Measurements from ENCODE around the gene MKLN1. TPM values are rescaled to one million over a fixed set of nuclear protein-coding genes. Genes with fewer than 3 reads are reported as not detected.

The MKLN1 gene
- total RNA-seq, 1 donor from 2014 or later = 66.3 TPM

DNA sequence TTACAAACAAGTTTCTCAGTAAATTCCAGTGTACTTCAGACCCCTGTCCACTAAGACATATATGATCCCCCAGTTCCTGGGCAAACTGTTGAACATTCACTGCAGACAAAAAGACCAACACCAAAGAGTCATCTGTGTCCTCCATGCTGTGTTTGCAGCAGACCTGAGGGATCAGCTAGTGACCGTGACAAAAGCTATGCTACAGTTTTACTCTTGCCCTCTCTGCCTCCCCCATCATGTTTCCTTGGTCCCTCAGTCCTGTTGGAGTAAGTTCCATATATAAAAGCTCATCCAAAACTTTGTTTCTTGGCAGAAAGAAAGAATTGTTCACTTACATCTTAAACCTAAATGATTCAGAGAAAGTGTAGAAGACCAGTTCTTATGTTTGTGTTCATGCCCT lies 172.7 kb downstream of the MKLN1 start:
- peaks cover 55% of the 10 kb centered on the region for H3K36me3 Mint-ChIP-seq (ENCODE audit: low read depth, unreplicated experiment)

GRCh38 chr7:131501422-131501821 lies 173.7 kb downstream of the MKLN1 start:
- no peaks in the 10 kb centered on the region for H3K9me3 Mint-ChIP-seq (ENCODE audit: unreplicated experiment)
- H3K4me1 Mint-ChIP-seq (ENCODE audit: unreplicated experiment) = peaks cover 73% of the 10 kb centered on the region
- no peak overlapping the region for H3K4me3 Mint-ChIP-seq (ENCODE audit: unreplicated experiment)
- no peak for DNase-seq (ENCODE audit: low spot score)
- no peak for TF ChIP-seq CTCF (IDR thresholded peaks at IDR 0.05; ENCODE audit: unreplicated experiment)
- H3K27ac Mint-ChIP-seq (ENCODE audit: unreplicated experiment) = peak overlapping the region; percentile 90
- H3K36me3 Mint-ChIP-seq (ENCODE audit: low read depth, unreplicated experiment) = peaks cover 61% of the 10 kb centered on the region
- H3K27me3 Mint-ChIP-seq (ENCODE audit: unreplicated experiment) = peaks cover 24% of the 10 kb centered on the region

More for the DNA sequence above, 172.7 kb downstream of the MKLN1 start:
- no peak overlapping the region for H3K4me3 Mint-ChIP-seq (ENCODE audit: unreplicated experiment)
- H3K27me3 Mint-ChIP-seq (ENCODE audit: unreplicated experiment) = peaks cover 24% of the 10 kb centered on the region
- H3K4me1 Mint-ChIP-seq (ENCODE audit: unreplicated experiment) = peaks cover 80% of the 10 kb centered on the region
- no peaks in the 10 kb centered on the region for H3K9me3 Mint-ChIP-seq (ENCODE audit: unreplicated experiment)
- no peak for TF ChIP-seq CTCF (IDR thresholded peaks at IDR 0.05; ENCODE audit: unreplicated experiment)
- H3K27ac Mint-ChIP-seq (ENCODE audit: unreplicated experiment) = peak overlapping the region; percentile 90
- DNase-seq (ENCODE audit: low spot score) = no peak

DNA sequence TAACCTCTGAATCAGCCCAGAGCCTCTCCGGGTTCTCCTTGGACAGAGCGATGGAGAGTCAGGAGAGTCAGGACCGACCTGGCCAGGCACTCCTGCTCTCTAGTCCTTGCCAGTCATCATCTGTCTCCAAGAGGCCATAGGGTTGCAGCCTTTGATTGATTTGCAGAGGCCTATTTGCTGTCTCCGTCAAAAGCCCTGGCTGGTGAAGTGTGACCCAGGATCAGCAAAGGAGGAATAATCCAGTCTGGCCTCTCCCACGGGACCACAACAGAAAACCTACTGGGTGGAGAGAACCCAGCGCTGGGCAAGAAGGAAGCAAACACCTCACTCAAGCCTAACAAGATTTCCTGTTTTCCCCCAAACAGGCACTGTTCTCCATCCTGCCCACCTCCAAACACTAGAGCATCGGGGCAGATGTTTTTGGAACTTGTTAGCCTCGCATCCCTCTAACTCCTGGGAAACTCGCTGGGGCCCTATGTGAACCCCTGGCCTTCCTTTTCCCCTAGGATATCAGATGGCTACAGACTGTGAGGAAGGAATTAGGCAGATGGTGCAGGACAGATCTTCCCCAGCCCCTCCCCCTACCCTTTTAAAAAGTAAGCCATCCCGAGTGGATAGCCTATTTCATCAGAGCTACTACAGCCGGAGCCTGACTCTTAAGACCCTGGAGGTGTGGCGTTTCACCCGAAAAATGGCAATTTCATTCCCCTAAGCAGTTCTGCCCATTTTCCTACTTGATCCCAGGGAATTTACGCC lies 174.4 kb downstream of the MKLN1 start:
- Mint-ChIP-seq H3K27me3 (ENCODE audit: unreplicated experiment) (peaks cover 25% of the 10 kb centered on the region), H3K4me3 (ENCODE audit: unreplicated experiment) (peak overlapping the region; percentile 68), H3K9me3 (ENCODE audit: unreplicated experiment) (no peaks in the 10 kb centered on the region), H3K4me1 (ENCODE audit: unreplicated experiment) (peaks cover 72% of the 10 kb centered on the region), H3K27ac (ENCODE audit: unreplicated experiment) (peak overlapping the region; percentile 90), H3K36me3 (ENCODE audit: low read depth, unreplicated experiment) (peaks cover 62% of the 10 kb centered on the region)
- TF ChIP-seq CTCF (IDR thresholded peaks at IDR 0.05; ENCODE audit: unreplicated experiment) = no peak
- peak; percentile 46 for DNase-seq (ENCODE audit: low spot score)

- peak overlapping the region; percentile 68 for H3K4me3 Mint-ChIP-seq (ENCODE audit: unreplicated experiment)
- H3K9me3 Mint-ChIP-seq (ENCODE audit: unreplicated experiment) = no peaks in the 10 kb centered on the region
- peaks cover 62% of the 10 kb centered on the region for H3K36me3 Mint-ChIP-seq (ENCODE audit: low read depth, unreplicated experiment)
- H3K27ac Mint-ChIP-seq (ENCODE audit: unreplicated experiment) = peak overlapping the region; percentile 90
- H3K27me3 Mint-ChIP-seq (ENCODE audit: unreplicated experiment) = peaks cover 32% of the 10 kb centered on the region
- DNase-seq (ENCODE audit: low spot score) = no peak
- peaks cover 71% of the 10 kb centered on the region for H3K4me1 Mint-ChIP-seq (ENCODE audit: unreplicated experiment)
- TF ChIP-seq CTCF (IDR thresholded peaks at IDR 0.05; ENCODE audit: unreplicated experiment) = no peak
Measured at GRCh38 chr7:131502810-131503508, 175.3 kb downstream of the MKLN1 start.

- peak overlapping the region; percentile 57 for H3K27ac Mint-ChIP-seq (ENCODE audit: unreplicated experiment)
- no peak for TF ChIP-seq CTCF (IDR thresholded peaks at IDR 0.05; ENCODE audit: unreplicated experiment)
- peaks cover 74% of the 10 kb centered on the region for H3K4me1 Mint-ChIP-seq (ENCODE audit: unreplicated experiment)
- no peaks in the 10 kb centered on the region for H3K9me3 Mint-ChIP-seq (ENCODE audit: unreplicated experiment)
- peaks cover 36% of the 10 kb centered on the region for H3K27me3 Mint-ChIP-seq (ENCODE audit: unreplicated experiment)
- no peak for DNase-seq (ENCODE audit: low spot score)
- H3K36me3 Mint-ChIP-seq (ENCODE audit: low read depth, unreplicated experiment) = peaks cover 61% of the 10 kb centered on the region
- H3K4me3 Mint-ChIP-seq (ENCODE audit: unreplicated experiment) = peak overlapping the region; percentile 37
Measured at GRCh38 chr7:131503639-131504038, 176.0 kb downstream of the MKLN1 start.
